GM21367 (cell line): ENCODE data around the gene PRR5.

ENCODE experiments used
- ATAC-seq: cut with Tn5 transposase; IDR thresholded peaks from one replicate; pipeline ENCODE4 v1.9.1; 2021; ENCODE audit not compliant: unreplicated experiment

The PRR5 gene

GRCh38 chr22:44711690-44712555, 9.9 kb downstream of the PRR5 start:
- ATAC-seq = no peak

- ATAC-seq = no peak
Measured at GRCh38 chr22:44712962-44713361, 11.0 kb downstream of the PRR5 start.

- no peak for ATAC-seq
Measured at GRCh38 chr22:44714703-44715350, 12.8 kb downstream of the PRR5 start.

GRCh38 chr22:44718418-44718817, 16.4 kb downstream of the PRR5 start:
- no peak for ATAC-seq

- no peak for ATAC-seq
Measured at GRCh38 chr22:44719586-44720368, 17.8 kb downstream of the PRR5 start.

- no peak for ATAC-seq
Measured at GRCh38 chr22:44721213-44721612, 19.2 kb downstream of the PRR5 start.

- no peak for ATAC-seq
Measured at GRCh38 chr22:44722611-44723010, 20.6 kb downstream of the PRR5 start.

- ATAC-seq = no peak
Measured at GRCh38 chr22:44723801-44724200, 21.8 kb downstream of the PRR5 start.

GRCh38 chr22:44724416-44724815, 22.4 kb downstream of the PRR5 start:
- ATAC-seq = no peak

GRCh38 chr22:44724859-44725258, 22.9 kb downstream of the PRR5 start:
- no peak for ATAC-seq

- ATAC-seq = no peak
Measured at GRCh38 chr22:44726439-44726838, 24.4 kb downstream of the PRR5 start.

GRCh38 chr22:44727148-44727547, 25.1 kb downstream of the PRR5 start:
- ATAC-seq = no peak

GRCh38 chr22:44727709-44728108, 25.7 kb downstream of the PRR5 start:
- no peak for ATAC-seq

GRCh38 chr22:44728761-44729324, 26.8 kb downstream of the PRR5 start:
- no peak for ATAC-seq

- ATAC-seq = no peak
Measured at GRCh38 chr22:44729391-44730021, 27.5 kb downstream of the PRR5 start.

- no peak for ATAC-seq
Measured at GRCh38 chr22:44730022-44730393, 28.0 kb downstream of the PRR5 start.

GRCh38 chr22:44730490-44731356, 28.7 kb downstream of the PRR5 start:
- ATAC-seq = no peak

- no peak for ATAC-seq
Measured at GRCh38 chr22:44731357-44731970, 29.5 kb downstream of the PRR5 start.

- no peak for ATAC-seq
Measured at GRCh38 chr22:44732017-44732561, 30.1 kb downstream of the PRR5 start.
